ENCODE measurements around the gene ILRUN.
"Not testable (repeated sequence)": the region's sequence is repeated elsewhere in the genome, so short reads cannot be mapped to it uniquely, and the experiment has no call there.

ILRUN gene

DNA sequence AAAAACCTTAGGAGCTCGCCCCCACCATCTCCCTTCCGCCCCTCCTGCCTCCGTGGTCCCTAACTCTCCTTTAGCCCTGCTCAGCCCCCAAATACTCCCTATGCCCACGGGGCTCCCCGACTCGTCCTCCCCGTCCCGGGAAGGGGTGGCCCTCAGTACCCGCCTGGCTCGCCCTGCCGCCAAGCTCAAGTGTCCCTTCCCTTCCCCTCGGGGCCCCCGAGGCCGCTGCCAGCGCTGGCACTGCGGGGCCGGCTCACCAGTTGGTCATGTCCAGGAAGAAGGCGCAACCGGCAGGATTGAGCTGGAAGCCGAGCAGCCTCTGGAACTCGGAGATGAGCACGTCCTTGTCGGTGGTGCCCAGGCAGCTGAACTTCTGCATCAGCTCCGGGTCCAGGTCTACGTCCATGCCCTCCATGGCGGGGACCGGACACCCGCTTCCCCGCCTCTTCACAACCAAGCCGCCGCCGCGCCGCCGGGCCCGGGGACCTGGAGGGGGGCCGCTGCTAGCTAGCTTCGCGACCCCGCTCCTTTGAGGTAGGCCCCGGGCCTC lies 303 bp downstream of the ILRUN start:
- DNase-seq: peak in 1 of 4 experiments; percentile 44

DNA sequence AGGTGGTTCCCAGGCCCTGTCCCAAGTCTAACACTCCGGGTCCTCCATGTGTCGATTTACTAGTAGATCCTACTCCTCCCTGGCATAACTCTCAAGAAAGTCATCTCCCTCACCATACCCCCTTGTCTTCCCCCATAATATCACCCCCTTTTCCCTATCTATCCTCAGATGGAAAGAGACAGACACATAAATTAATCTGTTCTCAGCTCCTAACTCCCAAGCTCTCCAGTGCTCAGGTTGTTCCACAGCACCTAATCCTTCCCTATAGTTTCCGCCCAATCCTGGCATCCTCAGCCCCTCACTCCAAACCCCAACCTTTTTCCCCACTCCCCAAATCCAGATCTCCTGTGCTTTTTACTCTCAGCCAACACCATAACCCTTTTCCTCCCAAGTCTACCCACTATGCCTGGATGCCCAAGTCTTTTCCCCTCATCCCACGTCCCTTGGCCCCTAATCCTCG lies 808 bp downstream of the ILRUN start:
- no peak for DNase-seq

DNA sequence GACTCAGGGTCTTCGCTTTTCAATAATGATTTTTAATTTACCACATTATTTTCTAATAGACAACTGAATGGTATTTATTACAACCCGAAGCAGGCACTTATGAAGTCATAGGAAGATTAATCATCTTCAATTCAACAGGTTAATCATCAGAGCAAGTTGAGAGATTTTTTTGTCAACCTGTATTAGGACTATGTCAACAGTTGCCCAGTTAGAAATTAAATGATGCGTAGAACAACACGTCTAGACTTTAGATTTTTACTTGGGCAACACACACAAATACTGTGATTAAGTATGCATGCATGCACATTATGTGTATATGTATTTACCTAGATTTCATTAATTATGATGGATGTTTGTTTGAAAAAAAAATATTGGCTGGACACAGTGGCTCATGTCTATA lies 4.3 kb downstream of the ILRUN start:
- no peak for DNase-seq

DNA sequence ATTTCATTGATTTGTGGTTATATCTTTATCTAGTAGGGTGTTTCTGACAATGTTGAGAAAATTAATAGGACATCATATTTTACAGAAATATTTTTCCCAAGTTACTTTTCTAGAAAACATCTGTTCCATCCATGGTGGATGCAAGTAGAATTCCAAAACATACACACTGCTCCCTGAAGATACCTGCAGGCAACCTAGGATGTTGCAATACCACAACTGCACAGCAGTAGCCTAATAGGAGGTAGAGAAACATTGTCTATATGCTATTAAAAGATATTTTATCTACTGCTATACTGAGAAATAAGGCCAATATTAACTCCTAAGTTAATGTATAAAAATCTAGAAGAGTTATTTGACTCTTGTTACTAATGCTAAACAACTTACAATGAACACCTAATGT lies 6.8 kb downstream of the ILRUN start:
- no peak for DNase-seq

DNA sequence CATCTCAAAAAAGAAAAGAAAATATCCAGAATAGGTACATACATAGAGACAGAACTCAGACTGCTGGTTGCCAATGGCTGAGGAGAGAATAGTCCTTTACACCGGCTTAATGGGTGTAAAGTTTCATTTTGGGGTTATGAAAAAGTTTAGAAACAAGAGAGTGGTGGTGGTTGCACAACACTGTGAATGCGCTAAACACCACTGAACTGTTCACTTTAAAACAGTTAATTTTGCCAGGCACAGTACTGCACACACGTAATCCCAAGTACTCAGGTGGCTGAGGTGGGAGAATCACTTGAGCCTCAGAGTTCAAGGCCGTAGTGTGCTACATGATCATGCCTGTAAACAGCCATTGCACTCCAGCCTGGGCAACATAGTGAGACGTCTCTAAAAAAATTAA lies 7.6 kb downstream of the ILRUN start:
- no peak for DNase-seq

DNA sequence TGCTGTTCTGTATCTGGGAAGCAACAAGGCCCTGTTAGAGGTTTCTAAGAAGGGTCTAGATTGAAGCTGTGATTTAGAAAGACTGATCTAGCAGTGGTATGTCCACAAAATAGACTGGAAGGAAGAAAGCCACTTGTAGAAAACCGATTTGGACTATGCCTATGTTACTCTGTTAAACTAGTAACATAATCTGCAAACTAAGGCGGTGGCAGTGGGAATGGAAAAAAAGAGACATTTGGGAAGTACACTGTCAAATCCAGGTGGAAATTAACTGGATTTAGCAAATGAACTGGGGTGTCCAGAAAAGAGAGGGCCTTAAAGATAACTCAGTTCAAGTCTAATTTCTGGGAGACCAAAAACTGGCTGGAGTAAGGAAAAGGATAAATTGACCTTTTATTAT lies 11.6 kb downstream of the ILRUN start:
- DNase-seq: no peak

DNA sequence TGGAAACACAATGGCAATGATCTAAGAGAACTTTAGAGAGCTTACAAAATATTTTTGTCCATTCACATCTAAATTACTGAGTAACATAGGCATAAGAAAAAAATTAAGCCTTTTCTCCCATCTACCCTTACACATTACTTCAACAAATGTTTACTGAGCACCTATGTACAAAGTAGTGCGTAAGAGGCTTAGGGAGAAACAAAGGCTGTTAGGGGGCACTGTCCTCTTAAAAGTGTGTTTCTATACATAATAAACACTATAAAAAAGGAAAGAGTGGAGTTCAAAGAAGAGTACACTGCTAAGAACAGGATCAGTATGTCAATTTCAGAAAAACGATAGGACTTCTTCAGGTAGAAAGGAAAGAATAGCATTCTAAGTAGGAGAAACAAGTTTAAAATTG lies 12.2 kb downstream of the ILRUN start:
- no peak for DNase-seq

DNA sequence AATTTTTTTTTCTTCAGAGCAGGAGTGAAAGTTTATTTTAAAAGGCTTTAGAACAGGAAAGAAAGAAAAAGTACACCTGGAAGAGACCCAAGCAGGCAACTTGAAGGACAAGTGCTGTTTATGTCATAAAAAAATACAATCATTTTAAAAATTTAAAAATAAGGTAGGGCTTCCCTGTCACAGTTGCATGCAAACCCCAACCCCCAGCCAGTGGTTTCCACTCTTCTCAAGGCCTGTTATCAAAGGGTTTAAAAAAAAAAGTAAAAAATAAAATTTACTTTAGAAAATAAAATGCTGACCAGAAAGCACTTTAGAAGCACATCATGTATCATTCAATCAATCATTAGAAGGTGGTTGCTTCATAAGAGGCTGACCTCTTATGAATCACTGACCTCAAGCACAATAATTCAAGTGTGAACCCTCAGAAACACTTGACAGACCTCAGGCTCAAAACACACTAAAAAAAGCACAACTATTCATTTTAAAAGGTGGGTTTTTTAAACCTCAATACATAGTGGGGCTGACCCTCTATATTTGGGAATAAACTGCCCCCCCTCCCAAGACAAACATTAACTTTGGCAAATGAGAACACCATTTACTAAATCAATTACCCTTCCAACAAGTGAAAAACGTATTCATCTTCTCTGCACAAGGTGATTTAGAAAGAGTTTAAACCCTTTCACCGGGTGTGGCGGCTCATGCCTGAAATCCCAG lies 15.6 kb downstream of the ILRUN start:
- DNase-seq: no peak

DNA sequence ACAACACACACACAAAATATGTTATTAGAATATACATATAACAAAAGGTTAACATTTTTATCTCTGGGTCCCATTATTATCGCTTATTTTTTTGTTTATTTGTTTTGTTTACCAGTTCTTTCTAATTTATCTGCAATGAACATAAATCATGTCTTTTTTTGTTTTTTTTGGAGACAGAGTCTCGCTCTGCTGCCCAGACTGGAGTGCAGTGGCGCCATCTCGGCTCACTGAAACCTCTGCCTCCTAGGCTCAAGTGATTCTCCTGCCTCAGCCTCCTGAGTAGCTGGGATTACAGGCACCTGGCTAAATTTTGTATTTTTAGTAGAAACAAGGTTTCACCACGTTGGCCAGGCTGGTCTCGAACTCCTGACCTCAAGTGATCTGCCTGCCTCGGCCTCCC lies 16.3 kb downstream of the ILRUN start:
- not testable (repeated sequence) for DNase-seq

DNA sequence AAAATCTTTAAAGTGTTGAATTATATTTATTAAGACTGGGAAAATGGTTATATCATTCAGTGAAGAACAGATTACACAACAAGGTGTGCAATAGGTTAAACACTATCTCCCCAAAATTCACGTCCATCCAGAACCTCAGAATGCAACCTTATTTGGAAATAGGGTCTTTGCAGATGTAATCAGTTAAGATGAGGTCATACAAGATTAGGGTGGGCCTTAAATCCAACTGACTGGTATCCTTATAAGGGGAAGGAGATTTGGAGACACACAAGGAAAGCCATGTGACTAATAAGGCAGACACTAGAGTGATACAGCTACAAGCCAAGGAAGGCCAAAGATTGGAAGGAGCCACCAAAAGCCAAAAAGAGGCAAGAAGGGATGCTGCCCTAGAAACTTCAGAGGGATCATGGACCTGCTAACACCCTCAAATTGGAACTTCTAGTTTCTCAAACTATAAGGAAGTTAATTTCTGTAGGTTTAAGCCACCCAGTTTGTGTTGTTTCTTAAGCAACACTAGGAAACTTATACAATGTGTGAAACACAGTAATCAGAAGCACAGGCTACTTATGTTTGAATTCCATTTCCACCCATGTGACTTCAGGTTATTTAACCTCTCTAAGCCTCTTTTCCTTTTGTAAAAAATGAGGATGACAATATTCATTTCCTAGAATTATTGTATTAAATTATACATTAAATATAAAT lies 16.9 kb downstream of the ILRUN start:
- no peak for DNase-seq

DNA sequence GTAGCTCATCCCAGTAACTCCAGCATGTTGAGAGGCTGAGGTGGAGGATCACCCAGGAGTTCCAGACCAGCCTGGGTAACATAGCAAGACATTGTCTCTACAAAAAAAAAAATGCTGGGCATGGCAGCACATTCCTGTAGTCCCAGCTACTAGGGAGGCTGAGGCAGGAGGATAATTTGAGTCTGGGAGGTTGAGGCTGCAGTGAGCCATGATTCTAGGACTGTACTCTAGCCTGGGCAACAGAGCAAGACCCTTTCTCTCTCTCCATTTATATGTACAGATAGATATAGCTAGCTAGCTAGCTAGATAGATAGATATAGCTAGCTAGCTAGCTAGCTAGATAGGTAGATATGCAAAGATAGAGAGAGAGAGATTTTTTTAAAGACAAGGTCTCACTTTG lies 20.4 kb downstream of the ILRUN start:
- DNase-seq: no peak

DNA sequence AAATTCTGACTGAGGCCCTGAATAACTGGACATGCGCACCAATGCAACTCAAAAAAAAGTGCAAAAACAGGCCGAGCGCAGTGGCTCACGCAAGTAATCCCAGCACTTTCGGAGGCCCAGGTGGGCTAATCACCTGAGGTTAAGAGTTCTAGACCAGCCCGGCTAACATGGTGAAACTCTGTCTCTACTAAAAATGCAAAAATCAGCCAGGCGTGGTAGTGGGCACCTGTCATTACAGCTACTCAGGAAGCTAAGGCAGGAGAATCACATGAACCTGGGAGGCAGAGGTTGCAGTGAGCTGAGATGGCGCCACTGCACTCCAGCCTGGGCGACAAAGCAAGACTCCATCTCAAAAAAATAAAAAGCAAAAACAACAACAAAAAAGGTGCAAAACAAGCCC lies 21.6 kb downstream of the ILRUN start:
- not testable (repeated sequence) for DNase-seq

DNA sequence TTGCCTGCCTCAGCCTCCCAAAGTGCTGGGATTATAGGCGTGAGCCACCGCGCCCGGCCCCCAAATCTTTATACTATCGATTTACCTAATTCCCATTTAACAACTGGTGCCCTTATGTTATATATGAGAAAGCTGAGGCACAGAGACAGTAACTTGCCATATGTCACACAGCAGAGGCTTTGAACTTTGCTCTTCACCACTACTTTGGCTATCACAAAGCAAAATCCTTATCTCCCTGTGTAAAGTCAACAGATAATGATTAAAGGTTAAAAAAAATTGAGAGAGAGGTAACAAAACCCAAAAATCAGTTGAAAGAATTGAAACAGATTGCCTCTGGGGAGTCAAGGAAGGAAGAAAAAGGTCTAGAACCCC lies 22.3 kb downstream of the ILRUN start:
- DNase-seq: no peak

DNA sequence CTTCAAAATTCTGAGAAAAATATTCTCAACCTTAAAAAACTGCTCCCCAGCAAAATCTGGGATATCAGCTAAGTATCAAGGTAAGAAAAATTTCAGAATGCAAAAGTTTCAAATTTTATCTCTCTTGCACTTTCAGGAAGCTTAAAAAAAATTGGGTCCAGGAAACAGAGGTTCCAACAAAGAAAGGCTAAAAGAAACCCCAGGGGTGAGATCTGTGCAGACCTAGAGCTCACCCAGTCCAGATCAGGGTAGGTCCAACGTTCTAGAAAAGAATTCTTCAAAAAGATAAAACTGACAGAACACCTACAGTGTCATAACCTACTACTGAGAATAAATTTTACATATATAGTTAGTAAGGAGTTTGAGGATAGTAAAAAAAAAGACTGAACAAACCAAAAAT lies 23.5 kb downstream of the ILRUN start:
- DNase-seq: no peak

DNA sequence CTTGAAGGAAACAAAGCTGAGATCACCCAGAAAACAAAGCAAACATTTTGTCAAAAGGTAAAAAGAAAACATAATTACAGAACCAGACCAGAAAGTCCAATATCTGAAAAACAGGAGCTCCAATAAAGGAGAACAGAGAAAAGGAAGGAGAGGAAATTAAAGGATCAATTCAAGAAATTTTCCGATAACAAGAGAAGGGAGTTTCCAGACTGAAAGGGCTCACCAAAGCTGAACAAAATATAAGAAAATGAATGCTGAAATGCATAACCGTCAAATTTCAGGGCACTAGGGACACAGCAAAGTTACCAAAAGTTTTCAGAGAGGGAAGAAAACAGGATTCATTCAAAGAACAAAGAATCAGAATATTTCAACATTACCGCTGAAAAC lies 23.9 kb downstream of the ILRUN start:
- DNase-seq: no peak

DNA sequence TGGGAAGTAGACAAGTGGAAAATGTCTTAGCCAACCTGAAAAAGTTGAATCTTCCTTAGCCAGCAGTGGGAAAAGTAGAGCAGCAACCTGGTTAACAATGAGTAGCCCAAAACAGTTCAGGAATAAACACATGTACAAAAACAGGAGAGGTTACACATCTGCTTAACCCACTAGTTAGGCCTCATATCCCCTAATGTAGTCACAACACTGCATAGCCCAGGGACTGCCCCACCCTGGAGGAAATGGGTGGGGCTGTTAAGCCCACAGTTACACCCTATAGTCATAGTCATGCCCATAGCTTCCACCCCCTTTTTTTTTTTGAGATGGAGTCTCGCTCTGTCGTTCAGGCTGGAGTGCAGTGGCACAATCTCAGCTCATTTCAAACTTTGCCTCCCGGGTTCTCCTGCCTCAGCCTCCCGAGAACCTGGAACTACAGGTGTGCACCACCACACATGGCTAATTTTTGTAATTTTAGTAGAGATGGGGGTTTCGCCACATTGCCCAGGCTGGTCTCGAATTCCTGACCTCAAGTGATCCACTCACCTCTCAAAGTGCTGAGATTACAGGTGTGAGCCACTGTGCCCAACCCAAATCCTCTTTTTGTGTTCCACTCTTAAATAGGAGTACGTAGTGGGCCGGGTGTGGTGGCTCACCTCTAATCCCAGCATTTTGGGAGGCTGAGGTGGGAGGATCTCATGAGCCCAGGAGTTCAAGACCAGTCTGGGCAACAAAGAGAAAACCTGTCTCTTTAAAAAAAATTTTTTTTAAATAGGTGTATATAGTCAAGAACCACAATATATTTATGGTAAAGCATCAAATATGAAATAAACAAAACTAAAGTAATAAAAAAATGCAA lies 24.5 kb downstream of the ILRUN start:
- DNase-seq: peak; percentile 36 to 65 (median 43)

DNA sequence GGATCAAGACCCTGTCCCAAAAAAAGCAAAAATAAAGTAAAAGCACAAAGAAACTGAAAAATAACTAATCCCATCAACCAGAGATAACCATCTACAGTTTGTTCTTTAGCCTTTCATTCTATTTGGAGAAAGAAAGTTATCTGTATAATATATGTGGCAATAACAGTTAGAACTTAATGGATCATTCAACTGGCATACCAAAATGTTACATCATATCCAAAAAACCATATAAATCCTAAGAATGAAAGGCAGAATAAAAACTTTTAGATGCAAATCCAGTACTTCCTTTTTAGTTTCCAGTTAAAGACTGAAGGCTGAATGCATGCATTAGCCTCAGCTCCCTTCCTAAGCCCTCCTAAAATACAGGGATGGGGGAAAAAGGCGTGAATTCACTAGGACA lies 25.2 kb downstream of the ILRUN start:
- no peak for DNase-seq

DNA sequence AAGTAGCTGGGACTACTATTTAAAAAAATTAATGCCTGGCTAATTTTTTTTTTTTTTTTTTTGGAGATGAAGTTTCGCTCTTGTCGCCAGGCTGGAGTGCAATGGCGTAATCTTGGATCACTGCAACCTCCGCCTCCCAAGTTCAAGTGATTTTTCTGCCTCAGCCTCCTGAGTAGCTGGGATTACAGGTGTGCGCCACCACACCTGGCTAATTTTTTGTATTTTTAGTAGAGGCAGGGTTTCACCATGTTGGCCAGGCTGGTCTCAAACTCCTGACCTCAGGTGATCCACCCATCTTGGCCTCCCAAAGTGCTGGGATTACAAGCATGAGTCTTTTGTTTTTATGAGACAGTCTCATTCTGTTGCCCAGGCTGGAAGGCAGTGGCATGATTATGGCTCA lies 27.8 kb downstream of the ILRUN start:
- not testable (repeated sequence) for DNase-seq

DNA sequence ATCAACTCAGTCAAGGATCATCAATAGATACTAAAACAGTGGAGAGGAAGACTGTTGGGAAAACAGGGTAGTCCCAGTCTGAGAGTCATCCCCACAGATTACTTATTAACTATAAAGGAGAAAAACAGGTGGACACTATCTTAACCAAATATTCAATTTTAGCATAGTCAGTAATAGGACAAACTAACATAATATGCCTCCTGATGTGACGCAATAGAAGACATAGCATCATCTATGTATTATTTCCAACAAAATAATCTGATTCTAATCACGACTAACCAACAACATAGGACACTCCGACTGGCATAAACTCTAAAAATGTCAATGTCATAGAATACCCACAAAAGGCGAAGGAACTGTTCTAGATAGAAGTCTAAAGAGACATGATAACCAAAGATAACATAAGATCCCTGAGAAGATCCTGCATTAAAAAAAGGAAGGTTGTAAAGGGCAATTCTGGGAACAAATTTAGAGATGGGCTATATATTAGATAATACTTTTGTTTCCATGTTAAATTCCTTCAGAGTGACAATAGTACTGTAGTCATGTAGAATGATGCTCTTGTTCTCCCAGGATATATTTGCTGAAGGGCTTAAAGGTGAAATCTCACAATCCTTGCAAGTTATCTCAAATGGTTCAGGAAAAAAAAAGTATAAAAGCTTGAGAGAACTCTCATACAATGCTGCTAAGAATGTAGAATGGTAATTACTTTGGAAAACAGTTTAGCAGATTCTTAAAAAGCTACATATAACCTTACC lies 28.9 kb downstream of the ILRUN start:
- no peak for DNase-seq

DNA sequence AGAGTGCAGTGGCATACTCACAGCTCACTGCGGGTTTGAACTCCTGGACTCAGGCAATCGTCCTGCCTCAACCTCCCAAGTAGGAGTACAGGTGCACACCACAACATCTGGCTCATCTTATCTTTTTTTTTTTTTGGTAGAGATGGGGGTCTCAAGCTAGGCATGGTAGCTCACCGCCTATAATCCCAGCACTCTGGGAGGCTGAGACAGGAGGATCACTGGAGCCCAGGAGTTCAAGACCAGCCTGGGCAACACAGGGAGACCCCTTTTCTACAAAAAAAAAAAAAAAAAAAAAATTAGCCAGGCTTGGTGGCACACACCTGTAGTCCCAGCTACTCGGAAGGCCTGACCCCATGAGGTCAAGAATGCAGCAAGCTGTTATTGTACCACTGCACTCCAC lies 31.5 kb downstream of the ILRUN start:
- DNase-seq: no peak

DNA sequence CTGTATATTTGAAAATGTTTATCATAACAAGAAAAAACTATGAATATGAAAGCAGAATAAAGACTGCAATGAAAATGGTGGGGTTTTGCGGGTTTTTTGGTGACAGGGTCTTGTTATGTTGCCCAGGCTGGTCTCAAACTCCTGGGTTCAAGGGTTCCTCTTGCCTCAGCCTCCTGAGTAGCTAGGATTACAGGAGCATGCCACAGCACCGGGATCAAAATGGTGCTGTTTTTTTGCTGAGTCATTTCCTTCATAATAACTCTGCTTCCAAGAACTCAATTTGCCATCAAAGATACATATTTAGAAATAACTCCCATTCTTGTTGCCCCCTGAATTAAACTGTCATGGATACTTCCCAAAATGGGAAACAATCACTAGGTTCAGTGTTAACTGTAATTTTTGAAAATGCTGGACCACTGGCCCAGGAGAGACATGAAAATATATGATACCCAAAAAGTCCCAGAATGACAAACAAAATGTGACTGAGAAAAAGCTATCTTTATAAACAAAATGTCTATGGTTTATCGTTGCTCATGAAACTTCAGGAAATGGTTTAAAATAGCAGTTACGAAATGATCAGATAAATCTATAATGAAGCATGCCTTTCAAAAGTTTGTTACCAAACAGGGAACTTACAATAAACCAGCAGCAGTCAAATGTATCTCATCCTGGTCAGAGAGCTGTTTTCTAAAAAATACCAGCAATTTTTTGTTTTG lies 32.2 kb downstream of the ILRUN start:
- DNase-seq: no peak

DNA sequence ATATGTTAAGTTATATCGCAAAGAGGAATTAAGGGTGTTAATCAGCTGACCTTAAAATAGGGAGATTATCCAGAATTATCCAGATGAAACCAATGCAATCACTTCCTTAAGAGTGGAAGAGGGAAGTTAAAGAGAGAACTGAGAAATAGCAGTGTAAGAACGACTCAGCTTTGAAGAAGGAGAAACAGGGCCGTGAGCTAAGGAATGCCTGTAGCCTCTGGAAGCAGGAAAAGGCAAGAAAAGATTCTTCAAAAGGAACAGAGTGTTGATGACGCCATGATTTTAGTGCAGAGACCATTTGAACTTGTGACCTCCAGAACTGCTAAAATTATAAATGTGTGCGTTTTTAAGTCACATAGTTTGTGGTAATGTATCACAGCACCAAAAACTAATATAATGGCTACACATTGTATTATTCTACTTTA lies 32.7 kb downstream of the ILRUN start:
- no peak for DNase-seq

Data from activated CD4-positive, CD25-positive, alpha-beta regulatory T cell (primary cell).